IPS-20b (cell line): ENCODE results near the gene PLCL1.

Experiments
- H3K27ac ChIP-seq: one replicate; pipeline ENCODE4 v1.5.1; 2013; ENCODE audit warnings: low read length
- H3K27me3 ChIP-seq: 2 replicates; pipeline ENCODE4 v1.6.1; 2013; ENCODE audit warnings: mild to moderate bottlenecking, low read length, inconsistent platforms; ENCODE audit not compliant: insufficient read depth
- H3K36me3 ChIP-seq: 2 replicates; pipeline ENCODE4 v1.6.1; 2013; ENCODE audit warnings: low read depth, mild to moderate bottlenecking, inconsistent platforms, low read length, moderate library complexity; ENCODE audit not compliant: insufficient read depth
- H3K4me1 ChIP-seq: 2 replicates; pipeline ENCODE4 v1.6.1; 2013; ENCODE audit warnings: mild to moderate bottlenecking, control low read depth, inconsistent platforms, low read length, moderate library complexity; ENCODE audit not compliant: insufficient read depth
- H3K4me3 ChIP-seq: 2 replicates; pipeline ENCODE4 v1.5.1; 2013; ENCODE audit warnings: mild to moderate bottlenecking, low read length, inconsistent platforms
- H3K9ac ChIP-seq: 2 replicates; pipeline ENCODE4 v1.6.1; 2013; ENCODE audit warnings: low read depth, mild to moderate bottlenecking, inconsistent platforms, low read length, moderate library complexity
- H3K9me3 ChIP-seq: 2 replicates; pipeline ENCODE4 v1.6.1; 2013; ENCODE audit warnings: mild to moderate bottlenecking, low read depth, low read length, inconsistent platforms; ENCODE audit not compliant: insufficient read depth

Gene PLCL1

DNA sequence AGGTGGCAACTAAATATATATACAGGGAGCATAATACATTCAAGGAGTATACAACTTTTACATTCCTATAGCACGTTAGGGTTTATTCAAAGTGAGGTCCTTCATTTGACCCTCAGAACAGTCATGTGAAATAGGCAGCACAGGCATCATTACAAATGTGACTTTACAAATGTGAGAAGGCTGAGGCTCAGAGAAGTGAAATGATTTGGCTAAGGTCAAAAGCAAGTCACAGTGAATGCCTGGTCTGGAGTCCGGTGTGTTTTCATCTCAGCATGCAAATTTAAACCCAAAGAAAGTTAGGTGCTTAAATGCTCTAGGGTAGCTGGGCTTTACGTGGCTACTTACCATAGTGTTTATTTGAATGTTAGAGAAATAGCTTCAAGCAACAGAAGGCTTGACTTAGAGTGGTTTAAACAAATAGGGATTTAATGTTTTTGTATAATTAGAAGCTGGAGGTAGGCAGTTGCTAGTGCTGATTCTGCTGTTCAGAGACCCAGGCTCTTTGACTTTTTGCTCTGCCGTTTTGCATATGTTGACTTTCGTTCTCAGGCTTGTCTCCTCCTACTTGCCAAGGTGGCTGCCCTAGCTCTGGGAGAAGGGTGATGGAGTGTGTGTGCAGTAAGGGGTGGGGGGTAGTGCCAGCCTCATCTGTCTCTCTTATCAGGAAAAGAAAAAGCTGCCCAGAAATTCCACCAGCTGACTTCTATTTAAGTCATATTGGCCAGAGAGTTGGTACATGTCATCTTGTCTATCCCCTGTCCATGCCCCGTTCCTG is 89.2 kb downstream of the PLCL1 start:
- Histone ChIP-seq H3K27me3 (no peaks in the 10 kb centered on the region), H3K4me3 (no peak overlapping the region), H3K9me3 (no peaks in the 10 kb centered on the region), H3K36me3 (no peaks in the 10 kb centered on the region), H3K4me1 (peaks cover 4% of the 10 kb centered on the region; the same call in 1 of the 2 replicates), H3K27ac (no peak overlapping the region), H3K9ac (no peak overlapping the region)

DNA sequence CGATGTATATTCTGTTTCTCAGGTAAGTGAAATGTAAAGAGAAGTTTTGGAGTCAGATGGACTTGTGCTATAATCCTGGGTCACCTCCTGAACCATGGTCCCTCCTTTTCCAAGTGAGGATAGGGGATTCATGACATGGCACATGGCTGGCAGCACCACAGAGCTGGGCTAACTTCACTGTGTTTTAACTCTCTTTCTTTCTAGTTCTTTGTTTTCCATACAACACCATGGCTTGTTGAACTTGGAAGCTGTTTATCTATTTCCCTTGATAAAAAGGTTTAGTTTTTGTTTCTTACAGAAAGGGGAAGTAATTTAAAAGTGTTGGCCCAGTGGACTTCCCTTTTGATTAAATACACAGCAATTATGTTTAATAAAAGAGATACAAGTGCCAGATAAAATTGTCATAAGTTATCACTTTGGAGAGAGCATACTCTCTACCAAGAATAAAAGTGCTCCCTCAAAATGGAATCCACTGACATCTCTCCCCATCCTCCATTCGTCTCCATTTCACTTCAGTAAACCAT is 90.4 kb downstream of the PLCL1 start:
- Histone ChIP-seq H3K36me3 (no peaks in the 10 kb centered on the region), H3K4me3 (no peak overlapping the region), H3K27ac (no peak overlapping the region), H3K9ac (no peak overlapping the region), H3K9me3 (no peaks in the 10 kb centered on the region), H3K4me1 (no peaks in the 10 kb centered on the region), H3K27me3 (no peaks in the 10 kb centered on the region)

- no peaks in the 10 kb centered on the region for H3K4me1 ChIP-seq
- no peak overlapping the region for H3K27ac ChIP-seq
- H3K9me3 ChIP-seq, result no peaks in the 10 kb centered on the region
- H3K27me3 ChIP-seq, result no peaks in the 10 kb centered on the region
- no peak overlapping the region for H3K4me3 ChIP-seq
- no peaks in the 10 kb centered on the region for H3K36me3 ChIP-seq
- no peak overlapping the region for H3K9ac ChIP-seq
Measured at GRCh38 chr2:197897960-197898678, 93.7 kb downstream of the PLCL1 start.

- Histone ChIP-seq H3K9ac (no peak overlapping the region), H3K27ac (no peak overlapping the region), H3K36me3 (no peaks in the 10 kb centered on the region)
Measured at GRCh38 chr2:197904446-197904845, 100.1 kb downstream of the PLCL1 start.

GRCh38 chr2:197908156-197908555 is 103.8 kb downstream of the PLCL1 start:
- H3K9me3 ChIP-seq, result no peaks in the 10 kb centered on the region
- H3K27ac ChIP-seq, result no peak overlapping the region
- H3K9ac ChIP-seq, result no peak overlapping the region
- H3K4me1 ChIP-seq, result peaks cover 5% of the 10 kb centered on the region
- H3K36me3 ChIP-seq, result no peaks in the 10 kb centered on the region
- H3K4me3 ChIP-seq, result no peak overlapping the region
- no peaks in the 10 kb centered on the region for H3K27me3 ChIP-seq

More at GRCh38 chr2:197904446-197904845, 100.1 kb downstream of the PLCL1 start:
- no peaks in the 10 kb centered on the region for H3K4me1 ChIP-seq
- no peak overlapping the region for H3K4me3 ChIP-seq
- no peaks in the 10 kb centered on the region for H3K27me3 ChIP-seq
- H3K9me3 ChIP-seq, result no peaks in the 10 kb centered on the region

DNA sequence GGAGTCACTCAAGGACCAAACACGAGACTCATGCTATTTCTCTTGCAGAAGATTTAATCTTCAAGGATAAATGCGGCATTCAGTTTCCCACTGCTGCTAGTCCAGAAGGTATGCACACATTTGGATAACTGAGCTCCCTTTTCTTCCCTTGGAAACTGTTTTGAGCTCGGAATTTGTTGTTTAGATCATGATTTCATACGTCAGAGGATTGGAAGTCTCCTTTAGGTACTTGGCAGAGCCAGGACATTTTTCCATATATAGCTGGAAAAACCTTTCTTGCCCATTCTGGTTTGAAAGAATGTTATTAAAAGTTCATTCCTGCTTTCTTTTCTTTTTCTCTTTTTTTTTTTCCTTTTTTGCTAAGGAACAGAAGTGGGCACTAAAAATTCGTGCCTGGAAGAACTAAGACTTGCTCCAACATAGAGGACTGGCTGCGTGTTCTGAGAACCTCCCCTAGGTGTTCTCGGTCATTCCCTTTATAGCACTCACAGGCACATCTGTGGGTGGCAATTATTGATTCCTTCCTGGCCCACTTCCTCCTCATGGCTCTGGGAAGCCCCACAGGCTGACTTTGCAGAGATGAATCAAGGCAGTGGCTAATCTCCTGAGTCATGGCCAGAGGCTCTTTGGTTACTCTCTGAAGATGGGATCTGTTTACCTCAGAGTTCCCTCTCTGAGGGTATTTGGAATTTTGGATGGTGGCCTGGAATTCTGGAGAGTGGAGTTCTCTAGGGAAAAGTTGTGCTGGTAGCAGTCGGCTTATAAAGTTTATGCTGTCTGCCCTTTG is 104.8 kb downstream of the PLCL1 start:
- no peak overlapping the region for H3K4me3 ChIP-seq
- no peaks in the 10 kb centered on the region for H3K9me3 ChIP-seq
- no peaks in the 10 kb centered on the region for H3K27me3 ChIP-seq
- no peak overlapping the region for H3K9ac ChIP-seq
- no peaks in the 10 kb centered on the region for H3K36me3 ChIP-seq
- no peak overlapping the region for H3K27ac ChIP-seq
- peaks cover 5% of the 10 kb centered on the region for H3K4me1 ChIP-seq

GRCh38 chr2:197911667-197912066 is 107.3 kb downstream of the PLCL1 start:
- H3K27me3 ChIP-seq, result no peaks in the 10 kb centered on the region
- no peak overlapping the region for H3K9ac ChIP-seq
- H3K4me3 ChIP-seq, result no peak overlapping the region
- H3K36me3 ChIP-seq, result no peaks in the 10 kb centered on the region
- no peaks in the 10 kb centered on the region for H3K9me3 ChIP-seq
- H3K4me1 ChIP-seq, result peaks cover 5% of the 10 kb centered on the region
- no peak overlapping the region for H3K27ac ChIP-seq

- no peak overlapping the region for H3K9ac ChIP-seq
- no peak overlapping the region for H3K27ac ChIP-seq
- no peaks in the 10 kb centered on the region for H3K36me3 ChIP-seq
- H3K4me1 ChIP-seq, result peaks cover 5% of the 10 kb centered on the region
- H3K9me3 ChIP-seq, result no peaks in the 10 kb centered on the region
- no peak overlapping the region for H3K4me3 ChIP-seq
- no peaks in the 10 kb centered on the region for H3K27me3 ChIP-seq
Measured at GRCh38 chr2:197913084-197913483, 108.7 kb downstream of the PLCL1 start.

GRCh38 chr2:197914778-197915177 is 110.4 kb downstream of the PLCL1 start:
- no peak overlapping the region for H3K9ac ChIP-seq
- no peaks in the 10 kb centered on the region for H3K9me3 ChIP-seq
- H3K36me3 ChIP-seq, result no peaks in the 10 kb centered on the region
- H3K4me3 ChIP-seq, result no peak overlapping the region
- peaks cover 5% of the 10 kb centered on the region for H3K4me1 ChIP-seq
- H3K27ac ChIP-seq, result no peak overlapping the region
- H3K27me3 ChIP-seq, result no peaks in the 10 kb centered on the region

- Histone ChIP-seq H3K4me3 (no peak overlapping the region), H3K27me3 (no peaks in the 10 kb centered on the region)
Measured at GRCh38 chr2:197915548-197916265, 111.3 kb downstream of the PLCL1 start.

DNA sequence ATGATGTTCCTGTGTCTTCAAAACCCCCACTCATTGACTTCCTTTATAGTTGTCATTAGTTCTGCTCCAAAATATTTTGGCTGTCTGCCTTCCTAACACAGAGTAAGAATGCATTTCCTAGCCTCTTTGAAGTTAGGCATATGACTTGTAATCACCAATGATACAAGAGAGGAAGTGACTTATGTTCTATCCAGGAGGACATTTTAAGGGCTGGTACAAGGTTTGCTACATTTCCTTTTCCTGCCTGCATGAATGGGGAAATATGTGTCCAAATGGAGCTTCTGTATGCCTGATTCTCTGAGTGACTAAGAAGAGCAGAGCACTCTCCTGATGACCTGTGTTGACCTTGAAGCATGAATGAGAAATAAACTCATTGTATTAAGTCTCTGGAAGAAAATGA is 115.1 kb downstream of the PLCL1 start:
- no peak overlapping the region for H3K4me3 ChIP-seq
- H3K9me3 ChIP-seq, result no peaks in the 10 kb centered on the region
- H3K27ac ChIP-seq, result no peak overlapping the region
- H3K4me1 ChIP-seq, result no peaks in the 10 kb centered on the region
- no peaks in the 10 kb centered on the region for H3K27me3 ChIP-seq
- H3K9ac ChIP-seq, result no peak overlapping the region
- H3K36me3 ChIP-seq, result no peaks in the 10 kb centered on the region

More at GRCh38 chr2:197915548-197916265, 111.3 kb downstream of the PLCL1 start:
- no peak overlapping the region for H3K9ac ChIP-seq
- H3K4me1 ChIP-seq, result peaks cover 5% of the 10 kb centered on the region
- H3K36me3 ChIP-seq, result no peaks in the 10 kb centered on the region
- no peak overlapping the region for H3K27ac ChIP-seq
- no peaks in the 10 kb centered on the region for H3K9me3 ChIP-seq
